HG03342 (cell line): Measurements from ENCODE around the gene SPAG4.

Experiments
- ATAC-seq: cut with Tn5 transposase; IDR thresholded peaks from one replicate; pipeline ENCODE4 v1.9.1; 2021; ENCODE audit warnings: mild to moderate bottlenecking, moderate library complexity; ENCODE audit not compliant: unreplicated experiment

SPAG4 gene

DNA sequence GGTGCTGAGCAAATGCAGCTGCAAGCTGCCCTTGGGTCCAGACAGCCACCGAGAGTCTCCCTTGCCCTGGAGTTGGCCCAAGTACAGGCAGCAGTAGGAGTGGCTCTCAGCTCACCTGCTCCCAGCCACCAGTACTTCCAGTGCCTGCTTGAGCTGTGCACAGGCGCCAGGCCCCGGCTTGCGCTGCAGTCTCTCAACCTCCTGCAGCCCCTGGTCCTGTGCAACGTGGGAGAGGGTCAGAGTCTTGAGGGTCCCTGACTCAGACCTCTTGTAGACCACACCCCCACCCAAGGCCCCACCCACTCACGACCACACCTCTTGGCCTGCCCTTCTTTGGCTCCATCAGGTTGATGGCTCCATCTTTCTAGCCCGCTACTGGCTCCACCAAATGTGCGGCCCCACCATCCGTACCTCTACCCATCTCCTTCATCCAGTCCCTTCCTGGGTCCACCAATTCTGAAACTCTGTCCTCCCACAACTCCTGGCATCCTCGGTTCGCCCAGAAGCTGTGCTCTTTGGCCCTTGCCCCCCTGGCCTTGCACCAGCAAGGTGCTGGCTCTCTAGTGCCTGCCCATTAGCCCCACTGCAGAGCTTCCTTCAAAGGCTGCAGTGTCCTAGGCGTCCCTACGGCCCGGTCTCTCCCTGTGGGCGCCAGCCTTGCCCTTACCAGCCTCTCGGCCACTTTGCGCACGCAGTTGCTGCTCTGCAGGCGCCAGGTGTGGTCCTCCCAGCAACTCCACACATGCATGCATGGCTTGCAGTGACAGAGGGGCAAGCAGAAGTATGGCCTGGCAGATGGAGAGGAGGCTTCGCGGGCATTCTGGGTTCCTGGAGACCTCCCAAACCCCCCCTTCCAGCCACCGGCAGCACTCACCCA is 16.5 kb upstream of the SPAG4 start:
- no peak for ATAC-seq

GRCh38 chr20:35599776-35600120 is 15.9 kb upstream of the SPAG4 start:
- ATAC-seq = no peak

DNA sequence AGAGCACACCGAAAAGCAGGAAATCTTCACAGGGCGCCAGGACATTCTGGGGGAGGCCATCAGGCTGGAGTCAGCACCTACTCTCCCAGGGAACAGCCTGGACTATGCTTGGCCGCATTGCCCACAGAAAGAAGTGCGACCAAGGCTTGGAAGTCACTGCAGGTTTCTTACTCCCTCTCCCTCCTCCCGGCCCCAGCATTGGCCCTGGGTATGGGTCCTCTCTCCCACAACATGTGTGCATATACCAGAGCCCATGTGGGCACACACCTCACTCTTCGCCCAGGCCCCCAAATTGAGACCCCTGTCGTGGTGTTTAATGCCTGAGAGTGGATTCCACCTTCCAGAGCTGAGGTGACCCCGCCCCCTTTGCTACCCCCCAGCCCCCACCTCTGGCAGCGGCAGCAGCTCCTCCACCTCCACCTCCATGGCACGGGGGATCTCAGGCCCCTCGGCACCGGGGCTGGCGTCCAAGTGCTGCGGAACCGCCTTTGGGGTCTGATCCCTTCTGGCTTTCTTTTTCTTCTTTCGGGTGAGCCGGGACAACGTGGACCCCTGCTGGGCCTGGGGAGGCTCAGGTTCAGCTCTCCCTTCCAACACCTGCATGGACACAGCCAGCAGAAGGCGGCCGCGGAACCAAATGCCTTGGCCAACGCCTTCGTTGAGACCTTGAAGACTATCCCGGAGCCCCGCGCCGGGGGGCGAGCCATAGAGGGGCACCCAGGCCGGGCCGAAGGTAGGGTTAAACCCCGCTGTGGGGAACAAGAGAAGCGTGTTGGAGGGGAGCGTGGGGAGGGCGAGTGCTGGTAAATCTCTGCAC is 15.2 kb upstream of the SPAG4 start:
- no peak for ATAC-seq

GRCh38 chr20:35600993-35601973 is 14.3 kb upstream of the SPAG4 start:
- no peak for ATAC-seq

GRCh38 chr20:35601990-35602389 is 13.6 kb upstream of the SPAG4 start:
- ATAC-seq = no peak

DNA sequence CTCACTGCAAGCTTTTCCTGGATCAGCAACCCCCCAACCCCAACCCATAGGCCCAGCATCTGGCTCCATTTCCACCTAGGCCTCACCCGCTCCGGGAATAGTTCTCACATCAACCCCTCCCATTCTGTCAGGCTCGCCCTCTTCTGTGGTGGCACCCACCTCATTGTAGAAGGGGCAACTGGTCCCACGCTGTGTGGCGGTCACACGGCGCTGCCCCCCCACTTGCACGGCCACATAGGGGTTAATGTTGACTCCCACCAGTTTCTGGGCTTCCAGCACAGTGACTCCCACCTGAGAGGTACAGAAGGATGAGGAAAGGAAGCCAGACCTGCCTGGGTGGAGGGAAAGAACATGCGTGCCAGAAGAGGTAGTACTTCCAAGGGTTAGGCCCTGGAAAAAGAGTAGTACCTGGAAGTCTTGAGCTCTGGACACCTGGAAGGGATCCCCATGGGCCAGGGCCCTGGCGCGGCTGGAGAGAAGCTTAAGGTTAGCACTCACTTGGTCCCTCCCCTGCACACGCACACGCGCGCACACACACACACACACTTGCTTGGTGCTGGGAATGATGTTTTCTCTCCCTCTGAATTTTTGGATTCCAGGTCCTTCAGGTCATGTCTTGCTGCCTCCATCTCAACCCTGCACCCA is 12.7 kb upstream of the SPAG4 start:
- no peak for ATAC-seq

DNA sequence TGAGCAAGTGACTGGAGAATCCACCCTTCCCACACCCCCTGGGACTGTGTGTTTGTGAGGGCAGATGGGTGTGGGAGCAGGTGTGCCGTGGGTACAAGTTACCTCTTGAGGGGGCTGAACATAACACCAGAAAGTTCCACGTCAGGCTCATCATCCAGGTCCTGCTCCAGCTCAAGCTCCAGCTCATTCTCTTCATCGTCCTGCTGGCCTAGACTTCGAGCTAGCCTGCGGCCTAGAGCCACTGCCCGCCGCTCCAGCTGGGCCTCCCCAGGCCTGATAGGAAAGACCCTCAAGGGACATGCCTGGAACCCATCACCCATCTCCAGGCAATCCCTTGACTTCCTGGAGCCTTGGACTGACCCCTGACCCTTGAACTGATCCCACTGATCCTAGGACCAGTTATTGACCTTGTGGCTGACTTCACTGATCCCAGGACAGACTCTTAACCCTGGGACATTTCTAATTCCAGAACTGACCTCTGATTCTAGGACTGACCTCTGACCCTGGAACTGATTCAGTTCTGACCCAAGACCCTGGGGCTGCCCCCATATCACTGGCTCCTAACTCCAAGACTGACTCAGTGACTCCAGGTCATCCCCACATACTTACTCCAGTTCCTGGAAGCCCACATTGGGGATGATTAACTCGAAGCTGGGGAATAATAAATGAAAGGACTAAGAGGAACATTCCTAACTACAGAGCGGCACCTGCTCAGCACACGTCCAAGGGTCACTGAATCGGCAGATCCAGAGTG is 11.8 kb upstream of the SPAG4 start:
- ATAC-seq = no peak

- no peak for ATAC-seq
These were observed 11.2 kb upstream of the SPAG4 start for GRCh38 chr20:35604449-35604747.

DNA sequence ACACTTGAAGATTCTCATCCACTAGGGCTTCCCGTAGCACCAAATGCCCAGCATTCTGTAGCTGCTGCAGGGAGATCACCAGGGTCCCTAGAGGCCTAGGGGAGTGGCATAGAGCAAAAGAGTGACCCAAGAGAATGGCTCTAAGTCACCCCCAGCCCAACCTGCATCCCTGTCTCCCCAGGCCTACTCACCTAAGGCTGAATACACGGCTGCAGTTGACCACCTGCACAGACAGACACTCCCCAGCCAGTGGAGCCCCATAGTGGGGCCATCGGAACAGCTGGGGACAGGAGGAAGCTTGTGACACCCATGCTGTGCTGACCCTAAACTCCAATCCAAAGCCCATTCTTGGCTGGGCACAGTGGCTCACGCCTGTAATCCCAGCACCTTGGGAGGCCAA is 9.5 kb upstream of the SPAG4 start:
- no peak for ATAC-seq

GRCh38 chr20:35607003-35607735 is 8.5 kb upstream of the SPAG4 start:
- no peak for ATAC-seq

DNA sequence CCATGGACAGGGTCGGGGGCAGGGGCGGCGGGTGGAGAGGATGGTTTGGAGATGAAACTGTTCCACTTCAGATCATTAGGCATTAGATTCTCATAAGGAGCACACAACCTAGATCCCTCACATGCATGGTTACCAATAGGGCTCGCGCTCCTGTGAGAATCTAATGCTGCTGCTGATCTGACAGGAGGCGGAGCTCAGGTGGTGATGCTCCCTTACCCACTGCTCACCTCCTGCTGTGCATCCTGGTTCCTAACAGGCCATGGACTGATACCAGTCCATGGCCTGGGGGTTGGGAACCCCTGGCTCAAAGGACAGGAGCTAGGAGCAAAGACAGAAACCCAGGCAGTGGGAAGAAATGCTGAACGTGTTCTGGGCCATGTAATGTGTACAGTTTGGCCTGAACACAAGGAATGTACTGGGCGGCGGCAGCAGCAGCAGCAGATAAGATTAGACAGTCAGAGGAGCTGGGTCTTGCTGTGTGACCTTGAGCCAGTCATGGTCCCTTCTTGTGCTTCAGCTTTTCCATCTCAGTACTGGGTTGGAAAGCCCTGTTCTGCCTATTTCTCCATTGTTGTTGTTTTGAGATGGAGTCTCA is 4.7 kb upstream of the SPAG4 start:
- ATAC-seq = no peak

GRCh38 chr20:35611482-35611881 is 4.1 kb upstream of the SPAG4 start:
- ATAC-seq = no peak

DNA sequence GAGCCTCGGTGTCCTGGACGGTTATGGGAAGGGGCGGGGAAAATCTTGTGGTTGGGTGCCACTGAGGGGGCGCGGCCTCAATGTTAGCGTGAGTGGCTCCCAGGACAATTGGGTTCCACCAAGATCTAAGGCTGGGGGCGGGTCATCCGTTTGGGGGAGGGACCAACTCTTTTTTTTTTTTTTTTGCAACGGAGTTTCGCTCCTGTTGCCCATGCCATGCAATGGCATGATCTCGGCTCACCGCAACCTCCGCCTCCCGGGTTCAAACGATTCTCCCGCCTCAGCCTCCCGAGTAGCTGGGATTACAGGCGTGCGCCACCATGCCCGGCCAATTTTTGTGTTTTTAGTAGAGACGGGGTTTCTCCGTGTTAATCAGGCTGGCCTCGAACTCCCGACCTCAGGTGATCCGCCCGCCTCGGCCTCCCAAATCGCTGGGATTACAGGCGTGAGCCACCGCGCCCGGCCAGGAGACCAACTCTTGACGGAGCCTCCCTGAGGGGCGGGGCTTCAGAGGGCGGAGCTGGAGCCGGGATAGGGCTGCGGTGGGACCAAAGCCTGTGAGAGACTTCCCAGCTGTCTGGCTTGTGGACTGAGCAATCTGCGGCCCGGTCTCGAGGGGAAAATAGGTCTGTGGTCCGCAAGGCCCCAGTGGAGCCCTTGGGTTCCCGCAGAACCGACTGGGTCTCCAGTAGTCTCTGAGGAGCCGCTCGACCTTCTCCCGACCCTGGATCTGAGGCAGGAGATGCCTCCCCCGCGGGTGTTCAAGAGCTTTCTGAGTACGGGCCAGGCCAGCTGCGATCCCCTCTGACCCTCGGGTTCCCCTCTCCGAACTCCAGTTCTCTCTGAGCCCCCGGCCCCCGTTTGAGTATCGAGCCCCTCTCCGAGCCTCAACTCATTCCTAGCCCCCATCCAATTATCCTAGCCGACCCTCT is 1.1 kb downstream of the SPAG4 start:
- no peak for ATAC-seq

GRCh38 chr20:35617397-35618262 is 2.0 kb downstream of the SPAG4 start:
- no peak for ATAC-seq

DNA sequence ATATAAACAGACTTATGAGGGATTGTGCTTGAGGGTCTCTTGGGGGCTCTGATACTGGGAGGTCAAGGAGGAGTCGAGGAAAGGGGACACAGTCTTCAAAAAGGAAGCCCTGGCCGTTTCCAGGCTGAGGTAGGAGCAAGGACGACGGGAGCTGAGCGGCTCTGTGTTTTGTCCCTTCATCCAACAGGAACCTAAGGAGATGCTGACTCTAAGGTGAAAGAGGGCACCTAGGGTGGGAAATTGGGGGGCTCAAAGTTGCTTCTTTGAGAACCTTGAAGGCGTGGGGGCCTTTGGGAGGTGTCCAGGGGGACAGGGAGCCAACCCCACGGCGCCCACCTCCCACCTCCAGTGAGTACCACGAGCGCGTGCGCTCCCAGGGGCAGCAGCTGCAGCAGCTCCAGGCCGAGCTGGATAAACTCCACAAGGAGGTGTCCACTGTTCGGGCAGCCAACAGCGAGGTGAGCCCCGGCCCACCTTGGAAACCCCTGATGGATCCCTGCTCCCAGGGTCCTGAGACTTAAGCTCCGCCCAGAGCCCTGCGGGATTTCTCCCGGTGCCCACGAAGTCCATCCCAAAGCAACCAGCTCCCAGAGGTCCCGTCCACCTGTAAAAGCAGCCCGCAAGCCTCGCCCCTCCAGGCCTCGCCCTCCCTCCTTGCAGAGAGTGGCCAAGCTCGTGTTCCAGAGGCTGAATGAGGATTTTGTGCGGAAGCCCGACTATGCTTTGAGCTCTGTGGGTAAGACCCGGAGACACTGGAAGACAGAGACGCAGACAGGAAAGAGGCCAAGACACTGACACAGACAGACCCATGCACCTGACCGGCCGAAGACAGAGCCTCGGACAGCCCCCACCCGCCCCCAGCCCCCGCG is 2.9 kb downstream of the SPAG4 start:
- ATAC-seq = no peak
